HG03066 (cell line): ENCODE results near the gene AKAP13.
A peak's percentile ranks its signal among the peaks of the same experiment; 100 is the strongest.
"Not testable (repeated sequence)": the region's sequence is repeated elsewhere in the genome, so short reads cannot be mapped to it uniquely, and the experiment has no call there.

Experiments used
- ATAC-seq: cut with Tn5 transposase; IDR thresholded peaks from one replicate; pipeline ENCODE4 v1.9.1; 2021; ENCODE audit warnings: low read depth; ENCODE audit not compliant: unreplicated experiment

AKAP13 gene

GRCh38 chr15:85348048-85348766 is 32.2 kb upstream of the AKAP13 start:
- ATAC-seq = not testable (repeated sequence)

- ATAC-seq = not testable (repeated sequence)
Measured at GRCh38 chr15:85349062-85349461, 31.3 kb upstream of the AKAP13 start.

DNA sequence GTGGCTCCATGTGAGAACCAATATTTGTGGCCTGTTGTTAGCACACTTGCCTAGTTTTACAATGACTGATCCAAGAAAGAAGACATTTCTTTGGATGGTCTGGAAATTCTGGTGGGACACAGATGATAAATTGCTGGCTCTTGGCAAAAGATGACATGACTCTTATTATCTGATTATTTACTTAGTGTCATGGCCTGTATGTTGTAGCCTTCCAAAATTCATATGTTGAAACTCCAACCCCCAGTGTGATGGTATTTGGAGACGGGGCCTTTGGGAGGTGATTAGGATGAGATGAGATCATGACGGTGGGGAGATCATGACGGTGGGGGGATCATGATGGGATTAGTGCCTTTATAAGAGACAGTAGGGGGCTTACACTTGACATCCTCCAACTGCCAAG is 30.0 kb upstream of the AKAP13 start:
- no peak for ATAC-seq

GRCh38 chr15:85351501-85351900 is 28.9 kb upstream of the AKAP13 start:
- not testable (repeated sequence) for ATAC-seq

- no peak for ATAC-seq
Measured at GRCh38 chr15:85351965-85352364, 28.4 kb upstream of the AKAP13 start.

GRCh38 chr15:85353516-85353915 is 26.9 kb upstream of the AKAP13 start:
- ATAC-seq = no peak

- no peak for ATAC-seq
Measured at GRCh38 chr15:85354461-85354860, 25.9 kb upstream of the AKAP13 start.

DNA sequence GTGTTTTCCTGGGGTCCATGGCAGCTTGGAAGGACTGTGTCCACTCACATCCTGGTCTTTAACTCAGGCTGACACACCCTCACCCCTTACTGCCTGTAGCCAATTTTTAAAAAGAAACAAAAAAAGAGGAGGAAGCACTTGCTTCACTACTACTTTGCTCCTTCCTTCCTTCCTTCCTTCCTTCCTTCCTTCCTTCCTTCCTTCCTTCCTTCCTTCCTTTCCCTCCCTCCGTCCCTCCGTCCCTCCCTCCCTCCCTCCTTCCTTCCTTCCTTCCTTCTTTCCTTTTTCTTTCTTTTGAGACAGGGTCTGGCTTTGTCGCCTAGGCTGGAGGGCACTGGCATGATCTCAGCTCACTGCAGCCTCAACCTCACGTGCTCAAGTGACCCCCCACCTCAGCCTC is 25.5 kb upstream of the AKAP13 start:
- no peak for ATAC-seq

GRCh38 chr15:85356276-85356675 is 24.1 kb upstream of the AKAP13 start:
- ATAC-seq = no peak

GRCh38 chr15:85361323-85361722 is 19.1 kb upstream of the AKAP13 start:
- ATAC-seq = peak; percentile 69

DNA sequence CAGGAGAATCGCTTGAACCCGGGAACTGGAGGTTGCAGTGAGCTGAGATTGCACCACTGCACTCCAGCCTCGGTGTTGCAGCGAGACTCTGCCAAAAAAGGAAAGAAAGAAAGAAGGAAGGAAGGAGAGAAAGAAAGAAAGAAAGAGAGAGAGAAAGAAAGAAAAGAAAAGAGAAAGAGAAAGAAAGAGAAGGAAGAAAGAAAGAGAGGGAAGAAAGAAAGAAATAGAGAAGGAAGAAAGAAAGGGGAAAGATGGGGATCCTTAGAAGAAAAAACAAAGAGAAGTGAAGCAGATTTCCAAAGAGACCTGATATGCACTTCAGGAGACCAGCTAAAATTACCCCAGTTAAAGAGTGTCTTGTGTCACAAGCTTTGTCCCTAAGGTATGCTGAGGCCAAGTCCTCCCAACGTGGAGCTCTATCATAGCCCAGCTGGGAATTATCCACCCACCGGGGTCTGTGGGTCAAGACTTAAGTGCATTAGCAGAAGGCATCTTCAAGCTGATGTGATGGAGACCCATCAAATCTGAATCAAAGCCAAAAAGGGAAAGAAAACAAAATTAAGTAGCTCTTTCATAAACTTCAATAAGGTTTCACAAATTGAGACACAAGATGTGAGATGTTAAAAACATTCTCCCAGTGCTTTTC is 17.8 kb upstream of the AKAP13 start:
- no peak for ATAC-seq

GRCh38 chr15:85365980-85366379 is 14.4 kb upstream of the AKAP13 start:
- ATAC-seq = no peak

GRCh38 chr15:85367741-85368140 is 12.7 kb upstream of the AKAP13 start:
- no peak for ATAC-seq

DNA sequence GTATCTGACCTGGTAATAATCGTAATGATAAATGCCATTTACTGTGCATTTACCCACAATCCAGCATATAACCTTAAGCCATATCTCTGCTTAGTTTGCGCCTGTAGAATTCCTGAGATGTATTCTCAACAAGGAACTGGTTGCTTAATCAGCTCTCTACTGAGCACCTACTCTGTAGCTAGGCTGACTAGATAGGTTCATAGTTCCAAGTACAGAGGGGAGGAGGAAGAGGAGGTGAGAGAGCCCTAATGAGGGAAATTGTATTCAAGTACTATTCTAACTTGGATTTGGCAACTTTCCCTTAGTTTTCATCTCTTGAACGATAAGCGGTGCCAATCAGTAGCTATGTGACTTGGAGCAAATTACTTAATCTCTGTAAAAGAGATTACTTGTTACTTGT is 5.6 kb upstream of the AKAP13 start:
- no peak for ATAC-seq

- ATAC-seq = no peak
Measured at GRCh38 chr15:85377269-85377668, 3.1 kb upstream of the AKAP13 start.

- no peak for ATAC-seq
Measured at GRCh38 chr15:85377986-85378385, 2.4 kb upstream of the AKAP13 start.

- ATAC-seq = no peak
Measured at GRCh38 chr15:85379403-85380131, 836 bp upstream of the AKAP13 start.

DNA sequence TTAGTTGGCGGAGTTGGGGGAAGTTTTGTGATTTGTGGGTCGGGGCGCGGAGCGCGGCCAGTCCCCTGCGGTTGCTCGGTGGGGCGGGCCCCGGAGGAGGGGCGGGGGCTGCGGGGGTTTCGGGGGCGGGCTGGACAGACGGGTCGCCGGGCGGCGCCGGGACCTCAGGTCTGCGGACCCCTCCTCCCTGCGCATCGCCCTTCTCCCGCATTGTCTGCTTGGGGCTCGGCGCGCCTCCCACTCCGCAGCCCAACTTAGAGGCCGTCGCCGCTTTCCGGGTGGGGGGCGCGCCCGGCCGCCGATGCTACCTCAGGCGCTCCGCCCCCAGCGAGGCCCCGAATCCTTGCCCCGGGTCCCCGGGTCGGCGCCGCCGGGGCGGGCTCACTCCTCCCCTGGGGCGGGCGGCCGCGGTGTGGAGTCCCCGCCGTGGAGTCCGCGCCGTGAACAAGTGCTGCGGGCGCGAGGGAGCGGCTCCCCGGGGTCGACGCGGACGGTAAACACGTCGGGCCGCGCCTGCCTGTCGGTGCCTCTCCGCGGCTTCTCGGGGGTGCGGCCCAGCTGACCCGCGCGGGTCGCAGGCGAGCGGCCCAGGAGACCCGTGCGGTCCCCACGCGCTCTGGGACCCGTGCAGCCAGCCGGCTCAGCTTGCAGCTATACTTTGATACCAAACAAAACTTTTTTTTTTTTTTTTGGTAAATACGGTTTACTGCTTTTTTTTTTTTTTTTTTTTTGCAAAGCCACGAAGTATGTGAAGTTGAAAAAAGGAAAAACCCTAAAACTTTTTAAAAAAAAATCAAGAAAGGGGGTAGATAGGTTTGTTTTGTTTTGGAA is 624 bp downstream of the AKAP13 start:
- ATAC-seq = peak; percentile 29

DNA sequence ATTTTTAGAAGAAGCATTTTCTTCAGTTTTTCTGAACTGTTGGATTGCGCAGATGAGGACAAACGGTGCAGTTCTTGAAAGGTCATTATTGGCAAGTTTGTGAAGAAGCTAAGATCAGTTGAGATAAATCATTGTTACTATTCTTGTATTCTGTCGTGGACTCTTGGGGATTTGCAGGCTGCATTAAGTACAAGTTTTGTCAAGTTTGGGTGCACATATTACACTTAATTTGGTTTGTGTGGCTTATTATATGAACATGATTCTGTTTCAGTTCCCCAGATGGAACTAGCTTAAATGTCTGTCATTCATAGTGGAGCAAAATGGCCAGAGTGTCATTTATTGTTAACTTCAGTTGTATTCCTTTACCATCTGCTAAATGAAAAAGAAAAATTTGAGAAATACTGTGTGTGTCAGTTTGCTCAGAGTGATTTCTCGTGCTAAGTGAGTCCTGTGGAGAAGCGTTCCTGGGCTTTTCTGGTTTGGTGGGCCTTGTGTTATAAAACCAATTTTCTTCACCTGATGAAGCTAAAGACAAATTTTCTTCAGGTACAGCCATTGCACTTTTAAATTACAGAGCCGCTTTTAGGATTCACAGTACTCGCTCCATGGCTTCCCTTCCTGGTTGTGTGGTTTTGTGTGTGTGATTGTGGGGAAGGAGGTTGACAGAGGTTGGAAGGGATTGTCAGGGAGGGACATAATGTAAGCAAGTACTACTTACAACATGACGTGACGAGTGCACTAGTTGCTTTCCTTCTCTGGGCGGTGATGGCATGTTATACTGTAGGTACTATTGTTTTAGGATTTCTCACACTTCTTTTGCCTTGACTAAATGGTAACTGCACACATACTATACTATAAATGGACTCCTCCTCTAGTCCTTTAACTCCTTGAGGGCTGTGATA is 1.7 kb downstream of the AKAP13 start:
- no peak for ATAC-seq

DNA sequence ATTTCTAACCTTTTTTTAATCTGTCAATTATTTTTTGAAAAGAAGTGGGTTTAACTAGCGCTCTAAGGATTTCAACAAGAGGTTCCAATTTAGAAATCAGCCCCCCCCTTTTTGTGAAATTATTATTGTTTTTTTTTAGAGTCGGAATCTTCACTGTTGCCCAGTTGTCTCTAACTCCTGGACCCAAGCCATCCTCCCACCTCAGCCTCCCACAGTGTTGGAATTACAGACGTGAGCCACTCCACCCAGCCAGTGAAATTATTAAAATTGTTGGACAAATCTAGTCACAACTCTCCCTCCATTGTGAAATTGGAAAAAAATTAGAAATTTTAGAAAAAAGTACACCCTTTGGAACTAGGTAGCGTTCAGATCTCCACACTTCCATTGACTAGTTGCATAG is 2.5 kb downstream of the AKAP13 start:
- no peak for ATAC-seq
